ENCODE measurements around the gene ZNF391.

DNA sequence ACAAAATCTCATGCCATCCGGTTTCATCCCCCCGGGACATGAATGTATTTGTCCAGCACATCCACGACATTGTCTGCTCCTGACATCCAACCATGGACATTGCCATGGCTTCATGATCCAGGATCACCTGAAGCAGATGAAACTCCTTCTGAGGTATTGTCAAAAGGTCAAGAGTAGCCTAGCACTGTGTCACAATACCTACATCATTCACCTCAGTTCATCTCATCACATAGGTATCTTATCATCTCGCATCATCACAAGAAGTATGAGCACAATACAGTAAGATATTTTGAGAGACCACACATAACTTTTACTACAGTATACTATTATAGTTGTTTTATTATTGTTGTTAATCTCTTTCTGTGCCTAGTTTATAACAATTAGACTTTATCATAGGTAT lies 50.8 kb downstream of the ZNF391 start:
- TF ChIP-seq NR2F2 (IDR thresholded peaks at IDR 0.05) (no peak), GABPA (IDR thresholded peaks at IDR 0.05 in 1 of 2, conservative IDR thresholded peaks at IDR 0.05 in 1 of 2) (no peak), JUND (IDR thresholded peaks at IDR 0.05) (no peak), RAD21 (IDR thresholded peaks at IDR 0.05) (no peak)
- TF ChIP-seq, protein P1, sequence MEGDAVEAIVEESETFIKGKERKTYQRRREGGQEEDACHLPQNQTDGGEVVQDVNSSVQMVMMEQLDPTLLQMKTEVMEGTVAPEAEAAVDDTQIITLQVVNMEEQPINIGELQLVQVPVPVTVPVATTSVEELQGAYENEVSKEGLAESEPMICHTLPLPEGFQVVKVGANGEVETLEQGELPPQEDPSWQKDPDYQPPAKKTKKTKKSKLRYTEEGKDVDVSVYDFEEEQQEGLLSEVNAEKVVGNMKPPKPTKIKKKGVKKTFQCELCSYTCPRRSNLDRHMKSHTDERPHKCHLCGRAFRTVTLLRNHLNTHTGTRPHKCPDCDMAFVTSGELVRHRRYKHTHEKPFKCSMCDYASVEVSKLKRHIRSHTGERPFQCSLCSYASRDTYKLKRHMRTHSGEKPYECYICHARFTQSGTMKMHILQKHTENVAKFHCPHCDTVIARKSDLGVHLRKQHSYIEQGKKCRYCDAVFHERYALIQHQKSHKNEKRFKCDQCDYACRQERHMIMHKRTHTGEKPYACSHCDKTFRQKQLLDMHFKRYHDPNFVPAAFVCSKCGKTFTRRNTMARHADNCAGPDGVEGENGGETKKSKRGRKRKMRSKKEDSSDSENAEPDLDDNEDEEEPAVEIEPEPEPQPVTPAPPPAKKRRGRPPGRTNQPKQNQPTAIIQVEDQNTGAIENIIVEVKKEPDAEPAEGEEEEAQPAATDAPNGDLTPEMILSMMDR (IDR thresholded peaks at IDR 0.05; ENCODE audit: low read depth, low read length, missing input control), result no peak
- TF ChIP-seq, protein P2, sequence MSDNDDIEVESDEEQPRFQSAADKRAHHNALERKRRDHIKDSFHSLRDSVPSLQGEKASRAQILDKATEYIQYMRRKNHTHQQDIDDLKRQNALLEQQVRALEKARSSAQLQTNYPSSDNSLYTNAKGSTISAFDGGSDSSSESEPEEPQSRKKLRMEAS (IDR thresholded peaks at IDR 0.05), result no peak
- TF ChIP-seq, protein P3, sequence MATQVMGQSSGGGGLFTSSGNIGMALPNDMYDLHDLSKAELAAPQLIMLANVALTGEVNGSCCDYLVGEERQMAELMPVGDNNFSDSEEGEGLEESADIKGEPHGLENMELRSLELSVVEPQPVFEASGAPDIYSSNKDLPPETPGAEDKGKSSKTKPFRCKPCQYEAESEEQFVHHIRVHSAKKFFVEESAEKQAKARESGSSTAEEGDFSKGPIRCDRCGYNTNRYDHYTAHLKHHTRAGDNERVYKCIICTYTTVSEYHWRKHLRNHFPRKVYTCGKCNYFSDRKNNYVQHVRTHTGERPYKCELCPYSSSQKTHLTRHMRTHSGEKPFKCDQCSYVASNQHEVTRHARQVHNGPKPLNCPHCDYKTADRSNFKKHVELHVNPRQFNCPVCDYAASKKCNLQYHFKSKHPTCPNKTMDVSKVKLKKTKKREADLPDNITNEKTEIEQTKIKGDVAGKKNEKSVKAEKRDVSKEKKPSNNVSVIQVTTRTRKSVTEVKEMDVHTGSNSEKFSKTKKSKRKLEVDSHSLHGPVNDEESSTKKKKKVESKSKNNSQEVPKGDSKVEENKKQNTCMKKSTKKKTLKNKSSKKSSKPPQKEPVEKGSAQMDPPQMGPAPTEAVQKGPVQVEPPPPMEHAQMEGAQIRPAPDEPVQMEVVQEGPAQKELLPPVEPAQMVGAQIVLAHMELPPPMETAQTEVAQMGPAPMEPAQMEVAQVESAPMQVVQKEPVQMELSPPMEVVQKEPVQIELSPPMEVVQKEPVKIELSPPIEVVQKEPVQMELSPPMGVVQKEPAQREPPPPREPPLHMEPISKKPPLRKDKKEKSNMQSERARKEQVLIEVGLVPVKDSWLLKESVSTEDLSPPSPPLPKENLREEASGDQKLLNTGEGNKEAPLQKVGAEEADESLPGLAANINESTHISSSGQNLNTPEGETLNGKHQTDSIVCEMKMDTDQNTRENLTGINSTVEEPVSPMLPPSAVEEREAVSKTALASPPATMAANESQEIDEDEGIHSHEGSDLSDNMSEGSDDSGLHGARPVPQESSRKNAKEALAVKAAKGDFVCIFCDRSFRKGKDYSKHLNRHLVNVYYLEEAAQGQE (IDR thresholded peaks at IDR 0.05), result no peak

Measured in liver (tissue), 3 donors.